ENCODE measurements around the gene CCDC86. TPM values are rescaled to one million over a fixed set of nuclear protein-coding genes. Genes with fewer than 3 reads are reported as not detected.
A peak's percentile ranks its signal among the peaks of the same experiment; 100 is the strongest.

Gene CCDC86
- total RNA-seq, 1 experiment from 2014 or later = 17.6 TPM

DNA sequence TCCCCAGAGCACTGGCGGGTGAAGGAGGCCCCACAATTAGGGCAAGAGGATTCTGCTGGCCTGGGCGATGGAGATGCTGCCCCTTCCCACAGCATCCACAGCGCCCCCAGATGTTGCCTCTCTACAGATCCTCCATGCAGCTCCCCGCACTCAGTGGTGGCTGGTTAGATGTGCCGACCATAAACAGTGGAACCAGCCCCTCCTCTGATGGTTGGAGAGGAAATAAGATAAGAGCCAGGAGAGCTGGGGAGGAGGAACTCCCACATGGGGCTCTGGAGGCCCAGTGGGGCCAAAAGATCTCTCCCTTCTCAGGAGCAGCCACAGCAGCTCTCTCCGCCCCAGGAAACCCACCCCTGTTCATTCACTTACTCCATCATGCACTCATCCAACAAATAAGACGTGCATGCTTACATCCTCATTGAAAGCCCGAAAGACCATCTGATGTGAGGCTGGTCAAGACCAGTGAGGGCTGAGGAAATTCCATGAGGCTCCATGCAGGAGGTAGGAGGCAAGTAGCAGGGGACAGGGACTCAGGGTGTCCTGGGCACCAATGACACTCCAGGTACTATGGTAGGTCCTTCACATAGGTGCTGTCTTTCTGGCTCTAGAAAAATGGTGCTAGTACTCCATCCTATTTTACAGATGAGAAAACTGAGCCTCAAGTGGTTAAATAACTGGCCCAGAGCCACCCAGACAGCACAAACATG is 12.4 kb downstream of the CCDC86 start:
- Histone ChIP-seq H3K4me3 (ENCODE audit: insufficient read depth, low read depth, low read length) (no peak overlapping the region), H3K27me3 (ENCODE audit: control insufficient read depth, insufficient read depth, low read length) (peaks cover 22% of the 10 kb centered on the region), H3K36me3 (replicated peaks; ENCODE audit: control insufficient read depth, insufficient read depth, low read length) (peaks cover 13% of the 10 kb centered on the region)
- DNase-seq = peak; percentile 57

GRCh38 chr11:60854847-60855725 is 13.2 kb downstream of the CCDC86 start:
- Histone ChIP-seq H3K27me3 (ENCODE audit: control insufficient read depth, insufficient read depth, low read length) (peaks cover 22% of the 10 kb centered on the region), H3K4me3 (ENCODE audit: insufficient read depth, low read depth, low read length) (no peak overlapping the region), H3K36me3 (replicated peaks; ENCODE audit: control insufficient read depth, insufficient read depth, low read length) (peaks cover 8% of the 10 kb centered on the region)
- DNase-seq = no peak

DNA sequence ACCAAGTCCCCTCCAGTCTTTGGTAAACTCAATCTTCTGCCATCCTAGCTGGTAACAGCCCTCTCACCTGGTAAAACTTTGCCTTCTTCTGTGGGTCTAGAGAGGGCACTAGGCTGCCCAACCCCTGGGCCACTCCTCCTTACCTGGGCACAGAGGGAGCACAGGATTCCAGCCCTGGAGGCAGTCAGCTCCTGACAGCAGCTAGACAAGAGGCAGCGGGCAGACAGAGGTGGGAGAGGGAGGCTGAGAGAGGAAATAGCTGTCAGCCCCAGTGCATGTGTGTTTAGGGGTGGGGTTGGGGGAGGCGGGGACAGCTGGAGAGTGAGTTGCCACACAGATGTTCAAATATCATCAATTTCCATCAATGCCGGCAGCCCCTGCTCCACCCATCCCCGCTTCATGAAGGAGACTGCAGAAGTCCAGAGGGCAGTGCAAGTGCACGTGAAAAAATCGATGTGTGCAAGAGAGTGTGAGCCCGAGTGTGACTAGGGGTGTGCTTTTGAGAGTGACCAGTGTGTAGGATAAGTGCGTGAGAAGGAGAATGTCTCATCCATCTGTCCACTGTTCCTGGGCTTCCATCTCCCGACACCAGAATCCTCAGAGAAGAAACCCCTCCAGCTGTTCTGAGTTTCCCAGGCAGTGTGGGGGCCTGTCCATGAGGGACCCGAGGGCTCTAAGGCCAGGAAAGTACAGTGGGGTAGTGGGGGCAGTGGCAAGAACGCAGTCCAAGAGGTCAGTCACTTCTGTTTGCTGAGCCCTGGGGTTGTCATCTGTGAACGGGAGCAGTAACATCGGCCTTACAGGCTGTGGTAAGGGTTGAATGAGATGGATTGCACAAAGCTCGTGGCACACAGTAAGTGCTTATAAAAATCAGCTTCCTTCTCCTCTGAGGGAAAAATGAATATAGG is 14.1 kb downstream of the CCDC86 start, which contains the start of gene PTGDR2:
Gene PTGDR2 (minus strand): TSS at position 225 of the 908 bp plus-strand sequence. CDS start 2,228 bp downstream, outside the sequence.
- Histone ChIP-seq H3K36me3 (replicated peaks; ENCODE audit: control insufficient read depth, insufficient read depth, low read length) (peaks cover under 1% of the 10 kb centered on the region; the same call in 1 of the 2 replicates), H3K4me3 (ENCODE audit: insufficient read depth, low read depth, low read length) (no peak within 1 kb of the TSS), H3K27me3 (ENCODE audit: control insufficient read depth, insufficient read depth, low read length) (peaks cover 22% of the 10 kb centered on the region)
- no peak for DNase-seq

DNA sequence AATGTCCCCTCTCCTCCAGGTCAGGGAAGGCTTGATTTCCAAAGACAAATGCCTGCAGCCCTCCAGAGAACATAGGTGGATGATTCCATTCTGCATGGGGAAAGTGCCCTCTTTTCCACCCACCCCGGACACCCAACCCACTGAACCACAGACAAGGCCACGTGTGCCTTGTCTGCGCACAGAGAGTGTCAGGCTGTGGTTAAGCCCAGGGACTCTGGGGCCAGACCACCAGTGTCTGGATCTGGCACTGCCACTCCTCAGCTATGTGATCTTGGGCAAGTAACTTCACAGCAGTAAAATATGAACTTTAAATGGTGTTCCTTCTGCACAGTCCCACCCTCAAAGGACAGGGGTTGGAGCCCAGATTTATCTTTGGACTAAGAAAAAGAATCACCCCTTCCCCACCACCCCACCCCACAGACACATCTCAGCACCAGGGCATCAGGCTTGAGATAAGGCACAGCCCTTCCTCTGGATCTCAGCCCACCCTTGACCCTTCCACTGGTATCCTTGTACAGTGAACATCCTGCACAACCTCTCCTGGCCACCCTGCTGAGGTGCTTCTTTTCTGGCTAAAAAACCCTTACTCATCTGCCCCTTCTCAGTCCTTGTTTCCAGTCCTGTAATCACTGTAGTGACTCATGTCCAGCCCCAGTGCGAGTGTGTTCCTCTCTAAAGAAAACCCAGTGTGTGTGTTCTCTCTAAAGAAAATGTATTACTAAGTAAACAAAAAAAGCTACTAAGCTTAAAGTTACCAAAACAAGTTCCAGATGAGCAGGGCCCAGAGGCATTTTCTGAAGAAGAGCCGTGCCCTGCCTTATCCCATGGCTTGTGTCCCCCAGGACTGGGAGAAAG is 15.7 kb downstream of the CCDC86 start:
- no peaks in the 10 kb centered on the region for H3K36me3 ChIP-seq (replicated peaks; ENCODE audit: control insufficient read depth, insufficient read depth, low read length)
- no peak for DNase-seq
- peaks cover 20% of the 10 kb centered on the region for H3K27me3 ChIP-seq (ENCODE audit: control insufficient read depth, insufficient read depth, low read length)
- no peak overlapping the region for H3K4me3 ChIP-seq (ENCODE audit: insufficient read depth, low read depth, low read length)

DNA sequence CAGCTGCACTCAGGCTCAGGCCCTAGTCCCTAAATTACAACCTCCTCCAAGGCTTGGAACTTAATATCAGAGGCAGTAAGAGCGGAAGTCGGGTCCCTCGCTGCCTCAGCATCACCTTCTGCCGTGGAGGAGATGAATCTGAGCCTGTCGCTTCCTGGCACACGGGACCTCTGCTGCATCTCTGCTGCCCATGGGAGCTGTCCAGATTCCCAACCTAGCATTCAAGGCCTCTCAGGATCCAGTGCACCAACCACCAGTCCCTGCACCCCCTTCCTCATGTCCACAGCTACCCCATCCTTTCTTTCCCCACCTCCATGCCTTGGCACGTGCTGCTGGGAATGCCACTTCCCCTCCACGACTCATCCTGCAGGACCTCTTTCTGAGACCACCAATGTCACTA is 16.3 kb downstream of the CCDC86 start:
- H3K36me3 ChIP-seq (replicated peaks; ENCODE audit: control insufficient read depth, insufficient read depth, low read length) = no peaks in the 10 kb centered on the region
- H3K27me3 ChIP-seq (ENCODE audit: control insufficient read depth, insufficient read depth, low read length) = peaks cover 14% of the 10 kb centered on the region
- no peak overlapping the region for H3K4me3 ChIP-seq (ENCODE audit: insufficient read depth, low read depth, low read length)
- no peak for DNase-seq

- no peaks in the 10 kb centered on the region for H3K36me3 ChIP-seq (replicated peaks; ENCODE audit: control insufficient read depth, insufficient read depth, low read length)
- H3K4me3 ChIP-seq (ENCODE audit: insufficient read depth, low read depth, low read length) = no peak overlapping the region
- DNase-seq = no peak
- H3K27me3 ChIP-seq (ENCODE audit: control insufficient read depth, insufficient read depth, low read length) = peaks cover 10% of the 10 kb centered on the region
Observed at GRCh38 chr11:60858731-60859464, 17.0 kb downstream of the CCDC86 start.

- H3K27me3 ChIP-seq (ENCODE audit: control insufficient read depth, insufficient read depth, low read length) = peaks cover 3% of the 10 kb centered on the region; the same call in 1 of the 2 replicates
- H3K4me3 ChIP-seq (ENCODE audit: insufficient read depth, low read depth, low read length) = no peak overlapping the region
- DNase-seq = no peak
- H3K36me3 ChIP-seq (replicated peaks; ENCODE audit: control insufficient read depth, insufficient read depth, low read length) = no peaks in the 10 kb centered on the region
Observed at GRCh38 chr11:60859616-60860250, 17.8 kb downstream of the CCDC86 start.

DNA sequence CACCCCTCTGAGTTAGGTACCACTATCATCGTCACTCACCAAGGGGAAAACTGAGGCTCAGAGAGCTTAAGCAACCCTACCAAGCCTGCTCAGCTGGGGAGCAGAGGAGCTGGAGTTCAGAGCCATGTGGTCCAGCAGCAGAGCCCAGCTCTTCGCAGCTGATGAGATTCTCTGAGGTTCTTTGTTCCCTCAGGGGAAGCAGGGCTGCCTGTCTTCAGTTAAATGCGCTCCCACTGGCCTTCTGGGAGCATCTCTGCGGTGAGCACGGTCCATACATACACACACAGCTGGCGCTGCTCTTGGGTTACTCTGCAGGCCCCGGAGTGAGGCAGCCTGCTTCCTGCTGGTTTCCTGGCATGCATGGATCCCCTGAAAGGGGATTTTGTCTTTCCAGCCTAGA is 19.0 kb downstream of the CCDC86 start:
- Histone ChIP-seq H3K4me3 (ENCODE audit: insufficient read depth, low read depth, low read length) (no peak overlapping the region), H3K27me3 (ENCODE audit: control insufficient read depth, insufficient read depth, low read length) (no peaks in the 10 kb centered on the region), H3K36me3 (replicated peaks; ENCODE audit: control insufficient read depth, insufficient read depth, low read length) (no peaks in the 10 kb centered on the region)
- DNase-seq = peak; percentile 54

- no peaks in the 10 kb centered on the region for H3K27me3 ChIP-seq (ENCODE audit: control insufficient read depth, insufficient read depth, low read length)
- no peak overlapping the region for H3K4me3 ChIP-seq (ENCODE audit: insufficient read depth, low read depth, low read length)
- no peak for DNase-seq
- no peaks in the 10 kb centered on the region for H3K36me3 ChIP-seq (replicated peaks; ENCODE audit: control insufficient read depth, insufficient read depth, low read length)
Observed at GRCh38 chr11:60862171-60862570, 20.3 kb downstream of the CCDC86 start.

DNA sequence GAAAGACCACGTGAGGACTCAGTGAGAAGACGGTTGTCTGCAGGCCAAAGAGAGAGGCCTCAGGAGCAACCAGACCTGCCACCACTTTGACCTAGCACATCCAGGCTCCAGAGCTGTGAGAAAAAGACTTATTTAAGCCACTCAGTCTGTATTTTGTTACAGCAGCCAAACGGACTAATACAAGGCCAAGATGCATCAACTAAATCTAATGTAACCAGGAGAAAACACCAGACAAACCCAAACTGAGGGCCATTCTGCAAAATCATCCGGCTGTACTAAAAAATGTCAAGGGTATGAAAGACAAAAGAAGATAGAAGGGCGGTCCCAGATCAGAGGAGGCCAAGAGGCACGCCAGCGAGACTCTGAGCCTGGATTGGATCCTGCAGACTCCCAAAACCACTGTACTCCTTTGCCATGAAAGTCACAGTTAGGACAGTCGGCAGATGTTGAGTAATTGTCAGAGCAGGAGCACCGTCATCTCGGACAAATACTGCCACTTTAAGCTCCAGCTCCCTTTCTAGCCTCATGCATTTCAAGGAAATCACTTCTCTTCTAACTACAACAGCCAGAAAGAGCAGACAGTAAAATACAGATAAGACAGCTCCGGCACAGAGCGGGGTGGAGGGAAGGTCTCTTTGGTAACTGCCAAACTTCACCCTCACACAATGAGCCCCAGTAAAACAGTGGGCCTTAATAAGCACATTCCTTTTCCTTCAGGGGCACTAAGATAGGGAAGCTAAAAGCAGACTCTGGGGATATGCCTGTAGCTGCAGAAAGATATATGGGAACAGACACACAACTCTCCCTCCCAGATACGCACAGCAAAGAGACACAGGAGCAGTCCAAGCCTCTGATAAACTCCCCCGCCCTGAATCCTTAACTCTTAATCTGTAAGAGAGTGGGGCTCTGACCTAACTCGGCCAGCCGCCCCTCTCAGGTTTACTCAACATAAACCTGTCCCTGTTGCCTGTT is 21.9 kb downstream of the CCDC86 start:
- DNase-seq = no peak
- Histone ChIP-seq H3K4me3 (ENCODE audit: insufficient read depth, low read depth, low read length) (no peak overlapping the region), H3K27me3 (ENCODE audit: control insufficient read depth, insufficient read depth, low read length) (no peaks in the 10 kb centered on the region), H3K36me3 (replicated peaks; ENCODE audit: control insufficient read depth, insufficient read depth, low read length) (no peaks in the 10 kb centered on the region)

- no peak for DNase-seq
Observed at GRCh38 chr11:60864856-60865513, 23.1 kb downstream of the CCDC86 start.

More at GRCh38 chr11:60864856-60865513, 23.1 kb downstream of the CCDC86 start:
- Histone ChIP-seq H3K4me3 (ENCODE audit: insufficient read depth, low read depth, low read length) (no peak overlapping the region), H3K27me3 (ENCODE audit: control insufficient read depth, insufficient read depth, low read length) (no peaks in the 10 kb centered on the region), H3K36me3 (replicated peaks; ENCODE audit: control insufficient read depth, insufficient read depth, low read length) (no peaks in the 10 kb centered on the region)
